Skin of body (tissue), 2 donors: ENCODE measurements around the gene ANKRD13B. TPM values are rescaled to one million over a fixed set of nuclear protein-coding genes. Genes with fewer than 3 reads are reported as not detected.
A peak's percentile ranks its signal among the peaks of the same experiment; 100 is the strongest.

Experiments used
- DNase-seq: peaks from one replicate; lab custom pipeline; 2025; lab: John Stamatoyannopoulos, UW
- total RNA-seq: library from RNA; depleted of rRNA; stranded (reverse); fragments of >200 nt; gene quantifications from one replicate; pipeline ENCODE4 v1.2.3, GENCODE V29; 2014

ANKRD13B gene
- total RNA-seq, 1 donor from 2014 or later: 8.0 TPM

GRCh38 chr17:29568331-29569244, 24.3 kb upstream of the ANKRD13B start, which contains the start of gene TP53I13:
TP53I13 (plus strand) TSS chr17:29568701; CDS start chr17:29568759, 58 bp downstream.
- DNase-seq: peak; percentile 62

- DNase-seq: no peak
These were observed 23.5 kb upstream of the ANKRD13B start for GRCh38 chr17:29569245-29569950.

- no peak for DNase-seq
These were observed 22.4 kb upstream of the ANKRD13B start for GRCh38 chr17:29570521-29570920.

DNA sequence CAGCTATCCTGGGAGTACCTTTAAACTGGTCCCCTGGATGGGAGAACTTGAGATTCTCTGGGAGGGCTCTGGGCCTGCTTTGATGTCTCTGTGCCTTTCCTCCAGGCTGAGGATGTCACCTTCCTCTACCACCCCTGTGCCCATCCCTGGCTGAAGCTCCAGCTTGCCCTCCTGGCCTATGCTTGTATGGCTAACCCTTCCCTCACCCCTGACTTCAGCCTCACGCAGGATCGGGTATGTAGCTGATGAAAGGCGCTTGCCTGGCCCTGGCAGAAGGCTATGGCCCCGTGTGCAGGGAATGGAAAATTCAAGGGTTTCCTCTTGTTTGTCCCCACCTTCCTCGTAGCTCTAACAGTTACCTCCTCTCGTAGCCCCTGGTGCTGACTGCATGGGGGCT, 21.4 kb upstream of the ANKRD13B start:
- DNase-seq: no peak

- no peak for DNase-seq
These were observed 20.9 kb upstream of the ANKRD13B start for GRCh38 chr17:29571883-29572681.

DNA sequence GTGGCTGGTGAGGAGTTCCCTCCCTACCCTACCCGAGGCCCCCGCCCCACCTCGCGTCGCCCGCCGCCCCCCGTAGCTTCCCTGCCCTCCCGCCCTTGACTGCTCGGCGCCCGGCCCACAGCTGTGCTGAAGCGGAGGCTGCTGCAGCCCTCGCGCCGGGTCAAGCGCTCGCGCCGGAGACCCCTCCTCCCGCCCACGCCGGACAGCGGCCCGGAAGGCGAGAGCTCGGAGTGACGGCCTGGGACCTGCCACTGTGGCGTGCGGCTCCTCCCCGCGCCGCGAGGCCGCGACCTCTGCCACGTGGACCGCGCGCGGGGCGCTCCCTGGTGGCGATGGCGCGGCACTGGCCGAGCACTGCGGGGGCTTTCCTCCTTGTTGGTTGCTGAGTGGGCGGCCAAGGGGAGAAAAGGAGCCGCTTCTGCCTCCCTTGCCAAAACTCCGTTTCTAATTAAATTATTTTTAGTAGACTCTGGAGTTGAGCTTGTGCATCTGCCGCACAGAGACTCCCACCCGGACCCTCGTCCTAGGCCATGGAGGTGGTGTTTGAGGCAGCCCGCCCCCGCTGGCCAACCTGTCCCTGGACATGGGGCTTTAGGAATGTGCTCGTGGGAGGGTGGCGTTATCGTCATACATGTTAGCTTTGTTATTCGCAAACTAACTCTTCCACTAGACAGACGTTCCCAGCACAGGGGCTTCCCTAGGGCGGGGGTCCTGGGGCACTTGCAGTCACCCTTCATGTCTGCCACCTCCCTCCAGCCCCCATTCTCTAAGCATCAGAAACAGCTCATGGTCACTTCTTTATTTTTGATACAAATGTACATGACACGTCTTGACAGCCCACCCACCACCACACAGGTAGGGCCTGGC, 20.0 kb upstream of the ANKRD13B start:
- DNase-seq: peak; percentile 43

DNA sequence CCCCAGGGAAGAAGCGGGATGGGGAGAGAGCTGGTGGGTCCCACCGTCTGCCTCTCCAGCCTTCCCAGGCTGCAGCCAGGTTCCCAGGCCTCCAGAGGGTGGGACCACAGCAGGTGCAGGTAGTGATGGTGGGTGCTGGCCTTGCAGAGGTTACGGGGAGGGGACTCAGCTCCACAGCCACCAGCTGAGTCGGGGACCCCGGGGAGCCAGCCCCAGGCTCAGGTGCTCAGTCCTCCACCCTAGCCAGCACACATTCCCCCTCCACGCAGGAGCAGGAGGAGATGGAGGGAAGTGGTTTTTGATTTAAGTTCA, 19.4 kb upstream of the ANKRD13B start:
- DNase-seq: no peak

- no peak for DNase-seq
These were observed 18.8 kb upstream of the ANKRD13B start for GRCh38 chr17:29573871-29574731.

GRCh38 chr17:29574732-29575510, 18.0 kb upstream of the ANKRD13B start:
- no peak for DNase-seq

GRCh38 chr17:29575511-29576213, 17.3 kb upstream of the ANKRD13B start:
- no peak for DNase-seq

- DNase-seq: no peak
These were observed 16.5 kb upstream of the ANKRD13B start for GRCh38 chr17:29576214-29577000.

DNA sequence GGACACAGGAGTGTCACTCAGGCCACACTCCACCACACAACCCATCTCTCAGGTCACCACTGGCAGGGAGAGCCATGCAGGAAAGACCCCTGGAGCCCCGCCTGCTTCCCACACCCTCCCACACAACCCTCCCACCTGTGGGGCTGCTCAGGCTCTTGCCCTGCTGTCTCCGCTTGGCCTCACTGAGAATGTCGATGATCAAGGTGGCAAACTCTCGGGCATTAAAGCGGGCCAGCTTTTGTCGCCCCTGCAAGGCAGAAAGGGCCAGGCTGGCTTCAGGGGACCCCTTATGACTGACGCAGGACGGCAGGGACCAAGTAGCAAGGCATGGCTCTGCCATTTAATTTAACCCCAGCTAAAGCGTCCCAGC, 15.9 kb upstream of the ANKRD13B start:
- no peak for DNase-seq

- no peak for DNase-seq
These were observed 15.3 kb upstream of the ANKRD13B start for GRCh38 chr17:29577385-29578211.

DNA sequence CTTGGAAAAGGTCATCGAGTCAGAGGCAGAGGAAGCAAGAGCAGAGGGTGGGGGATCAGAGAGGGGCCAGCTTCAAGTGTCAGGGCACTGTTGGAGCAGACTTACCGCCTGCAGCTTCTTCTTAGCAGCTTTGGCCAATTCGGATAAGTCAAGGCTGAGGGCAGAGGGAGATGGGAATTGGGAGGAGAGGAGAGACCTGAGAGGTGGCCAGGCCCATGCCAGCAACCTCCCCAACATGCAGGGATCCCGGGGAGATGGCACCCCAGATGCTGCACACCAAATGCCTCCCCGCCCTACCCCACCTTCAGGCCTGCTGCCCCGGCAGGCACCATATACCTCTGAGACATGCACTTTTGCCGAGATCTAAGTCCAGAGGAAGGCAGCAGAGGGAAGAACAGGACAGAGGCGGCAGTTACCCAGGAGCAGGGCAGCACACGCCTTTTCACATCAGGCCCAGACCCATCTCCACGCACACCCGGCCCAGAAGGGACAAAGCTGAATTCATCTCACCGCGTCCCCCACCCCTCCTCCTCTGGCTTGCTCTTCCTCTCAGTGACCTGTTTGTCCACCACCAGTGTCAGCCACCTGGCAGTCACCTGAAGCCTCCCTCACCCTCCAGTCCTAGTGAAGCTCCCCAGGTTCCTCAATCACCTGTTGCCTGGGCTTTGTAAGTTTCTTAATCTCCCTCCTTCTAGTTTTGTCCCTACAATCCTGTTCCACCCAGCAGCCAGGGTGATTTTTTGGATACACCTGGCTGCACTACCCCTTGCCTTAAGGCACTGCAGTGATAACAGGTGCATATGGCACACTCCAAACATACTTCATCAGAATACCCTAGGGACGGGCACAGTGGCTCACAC, 14.1 kb upstream of the ANKRD13B start:
- no peak for DNase-seq

DNA sequence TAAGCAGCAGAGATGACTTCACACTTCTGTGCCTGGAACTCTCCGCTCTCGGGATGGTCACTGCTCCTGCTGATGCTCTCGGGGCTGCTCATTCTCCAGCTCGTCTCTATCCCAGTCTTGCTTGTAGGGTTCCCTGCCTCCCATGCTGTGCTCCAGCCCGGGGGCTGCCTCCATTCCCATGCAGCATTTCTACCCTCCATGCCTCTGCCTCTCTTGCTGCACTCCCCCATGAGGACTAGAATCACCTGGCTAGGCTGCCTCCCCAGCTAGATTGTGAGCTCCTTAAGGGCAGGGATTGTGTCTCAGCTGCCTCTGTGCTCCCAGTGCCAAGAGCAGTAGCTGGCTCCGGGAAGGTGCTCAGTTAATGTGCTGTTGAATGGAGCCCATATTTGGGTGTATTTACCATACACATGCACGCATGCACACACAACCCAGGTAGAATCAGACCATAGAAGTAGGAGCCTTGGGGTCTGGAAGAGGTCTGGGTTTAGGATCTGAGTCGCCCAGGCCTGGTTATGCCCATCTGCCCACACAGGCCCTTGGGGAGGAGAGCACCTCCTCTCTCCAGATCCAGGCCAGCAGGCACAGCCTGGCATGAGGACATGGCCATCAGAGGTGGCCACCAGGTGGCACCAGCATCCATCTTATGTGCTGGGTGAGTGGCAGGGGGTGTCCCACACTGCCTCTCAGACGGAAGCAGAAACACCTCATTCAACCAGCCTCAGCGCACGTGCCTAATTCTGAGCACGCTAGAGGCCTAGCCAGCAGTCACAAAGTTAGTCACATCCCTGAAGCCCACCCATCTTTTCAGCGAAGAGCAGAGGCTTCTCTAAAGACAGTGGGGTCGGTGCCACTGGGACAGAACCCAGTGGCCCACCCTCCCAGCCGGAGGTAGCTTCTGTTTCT, 12.8 kb upstream of the ANKRD13B start:
- DNase-seq: no peak
